NCI-H345 treated with DMSO at 0.1 percent for 48 hours (cell line): ENCODE measurements around the gene PGAP3.
"Not testable (repeated sequence)": the region's sequence is repeated elsewhere in the genome, so short reads cannot be mapped to it uniquely, and the experiment has no call there.

Experiments
- DNase-seq: peaks from one replicate; lab custom pipeline; 2025; ENCODE audit not compliant: unreplicated experiment; lab: John Stamatoyannopoulos, UW

Gene PGAP3, protein sequence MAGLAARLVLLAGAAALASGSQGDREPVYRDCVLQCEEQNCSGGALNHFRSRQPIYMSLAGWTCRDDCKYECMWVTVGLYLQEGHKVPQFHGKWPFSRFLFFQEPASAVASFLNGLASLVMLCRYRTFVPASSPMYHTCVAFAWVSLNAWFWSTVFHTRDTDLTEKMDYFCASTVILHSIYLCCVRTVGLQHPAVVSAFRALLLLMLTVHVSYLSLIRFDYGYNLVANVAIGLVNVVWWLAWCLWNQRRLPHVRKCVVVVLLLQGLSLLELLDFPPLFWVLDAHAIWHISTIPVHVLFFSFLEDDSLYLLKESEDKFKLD

DNA sequence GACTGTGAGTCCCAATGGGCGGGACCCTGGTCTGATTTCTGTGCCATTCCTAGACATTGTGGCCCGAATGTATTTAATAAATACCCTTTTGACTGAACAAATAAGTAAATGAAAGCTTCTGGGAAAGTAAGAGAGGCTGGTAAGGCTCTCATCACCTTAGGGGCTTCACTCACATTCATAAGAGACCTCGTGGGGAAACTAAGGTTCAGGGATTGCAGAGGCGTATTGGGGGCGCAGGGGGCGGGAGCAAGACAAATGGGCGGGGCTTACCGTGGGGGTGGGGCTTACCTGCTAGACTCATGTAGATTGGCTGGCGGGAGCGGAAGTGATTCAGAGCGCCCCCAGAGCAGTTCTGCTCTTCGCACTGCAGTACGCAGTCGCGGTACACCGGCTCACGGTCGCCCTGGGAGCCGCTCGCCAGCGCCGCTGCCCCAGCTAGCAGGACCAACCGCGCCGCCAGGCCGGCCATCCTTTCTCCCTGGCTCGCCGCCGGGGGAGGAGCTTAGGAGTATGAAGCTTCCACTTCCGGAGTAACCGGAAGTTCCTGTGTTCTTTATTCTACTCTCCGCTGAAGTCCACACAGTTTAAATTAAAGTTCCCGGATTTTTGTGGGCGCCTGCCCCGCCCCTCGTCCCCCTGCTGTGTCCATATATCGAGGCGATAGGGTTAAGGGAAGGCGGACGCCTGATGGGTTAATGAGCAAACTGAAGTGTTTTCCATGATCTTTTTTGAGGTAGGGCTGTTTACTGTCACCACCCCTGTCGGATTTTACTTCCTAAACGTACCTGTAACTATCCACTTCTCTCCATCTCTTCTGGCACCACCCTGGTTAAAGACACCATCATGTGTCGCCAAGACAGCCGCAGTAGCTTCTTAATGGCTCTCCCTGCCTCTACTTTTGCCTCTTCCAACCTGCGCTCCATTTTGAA, at the start of gene PGAP3:
TSS of gene PGAP3 (minus strand) at position 512 of the 929 bp plus-strand sequence. CDS start at position 469, 43 bp downstream.
- DNase-seq = peak; percentile 87

DNA sequence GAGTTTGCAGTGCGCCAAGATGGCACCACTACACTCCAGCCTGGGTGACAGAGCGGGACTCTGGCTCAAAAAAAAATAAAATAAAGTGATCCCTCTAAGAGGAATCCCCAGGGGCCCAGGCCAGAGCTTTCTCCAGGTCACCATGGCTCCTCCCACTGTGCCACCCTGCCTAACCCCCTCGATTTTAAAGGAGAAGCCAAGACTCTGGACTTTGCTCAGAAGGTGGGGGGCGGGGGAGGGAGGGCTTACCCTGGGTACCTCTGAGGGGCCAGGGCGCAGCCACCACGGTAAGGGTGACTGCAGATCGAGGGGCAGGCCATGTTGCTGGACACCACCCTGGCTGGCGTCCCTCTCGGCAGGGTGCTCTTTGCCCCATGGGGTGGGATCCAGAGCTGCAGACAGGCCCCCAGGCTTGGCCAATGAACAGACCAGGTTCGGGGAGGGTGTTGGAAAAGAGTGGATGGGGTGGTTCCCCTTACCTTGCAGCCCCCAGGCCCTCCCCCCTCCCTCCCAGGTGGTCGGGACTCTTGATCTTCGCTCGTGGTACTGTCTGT, 49.4 kb upstream of the PGAP3 start:
- no peak for DNase-seq

DNA sequence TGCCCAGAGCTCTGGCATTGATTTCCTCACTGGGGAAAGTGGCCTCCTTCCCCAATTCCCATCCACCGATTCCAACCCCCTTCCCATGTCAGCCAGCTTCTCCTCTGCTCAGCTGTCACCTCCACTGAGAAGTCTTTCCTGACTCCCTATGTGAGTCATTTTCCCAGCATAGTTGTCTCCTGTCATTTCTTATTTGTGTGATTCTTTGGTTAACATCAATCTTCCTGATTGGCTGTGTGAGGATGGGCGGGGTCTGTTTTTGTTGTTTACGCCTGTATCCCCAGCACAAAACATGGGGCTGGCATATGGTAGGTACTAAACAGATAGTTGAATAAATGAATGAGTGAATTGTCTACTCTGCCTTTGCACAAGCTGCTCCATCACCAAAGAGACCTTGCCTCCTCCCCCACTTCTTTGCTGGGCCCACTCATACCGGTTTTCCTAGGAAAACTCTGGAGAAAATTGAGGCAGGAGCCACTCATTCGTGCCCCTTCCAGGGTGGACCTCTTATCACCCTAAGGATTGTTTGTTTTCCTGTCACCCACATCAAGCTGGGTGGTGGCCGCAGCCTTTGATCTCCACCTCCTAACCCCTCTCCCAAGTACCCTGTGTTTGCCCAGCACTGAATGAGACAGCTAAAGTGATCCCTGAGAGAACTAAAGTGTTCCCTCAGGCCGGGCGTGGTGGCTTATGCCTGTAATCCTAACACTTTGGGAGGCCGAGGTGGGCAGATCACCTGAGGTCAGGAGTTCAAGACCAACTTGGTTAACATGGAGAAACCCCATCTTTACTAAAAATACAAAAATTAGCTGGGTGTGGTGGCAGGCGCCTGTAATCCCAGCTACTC, 48.7 kb upstream of the PGAP3 start:
- no peak for DNase-seq

DNA sequence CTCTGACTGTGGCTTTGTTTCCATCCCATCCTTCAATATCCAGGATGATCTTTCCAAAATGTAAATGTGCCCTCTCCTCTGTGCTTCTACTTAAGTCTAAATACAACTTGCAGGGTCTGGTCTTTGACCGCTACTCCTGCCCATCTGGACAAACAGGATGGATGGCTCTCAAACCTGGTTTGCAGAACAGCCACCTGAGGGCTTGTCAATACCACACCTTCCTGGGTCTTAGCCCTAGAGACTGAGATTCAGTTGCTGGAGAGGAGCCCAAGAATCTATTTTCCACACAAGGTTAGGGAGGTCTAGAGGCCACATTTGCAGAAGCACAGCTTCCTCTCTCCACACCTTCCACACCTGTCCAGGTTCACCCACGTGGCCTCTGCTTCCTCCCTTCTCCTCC, 48.0 kb upstream of the PGAP3 start:
- DNase-seq = no peak

DNA sequence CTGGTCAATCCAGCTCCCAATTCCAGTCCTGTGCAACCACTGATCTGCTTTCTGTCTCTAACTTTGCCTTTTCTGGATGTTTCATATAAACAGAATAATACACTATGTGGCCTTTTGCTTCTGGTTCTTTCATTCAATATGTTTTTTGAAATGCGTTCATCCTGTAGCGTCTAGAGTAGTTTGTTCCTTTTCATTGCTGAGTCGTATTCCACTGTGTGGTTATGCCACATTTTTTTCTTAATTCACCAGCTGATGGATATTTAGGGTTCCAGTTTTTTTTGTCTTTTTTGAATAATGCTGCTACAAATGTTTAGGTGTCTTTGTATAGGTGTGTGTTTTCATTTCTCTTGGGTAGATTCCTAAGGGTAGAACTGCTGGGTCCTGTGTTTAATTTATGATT, 44.7 kb upstream of the PGAP3 start:
- DNase-seq = no peak

DNA sequence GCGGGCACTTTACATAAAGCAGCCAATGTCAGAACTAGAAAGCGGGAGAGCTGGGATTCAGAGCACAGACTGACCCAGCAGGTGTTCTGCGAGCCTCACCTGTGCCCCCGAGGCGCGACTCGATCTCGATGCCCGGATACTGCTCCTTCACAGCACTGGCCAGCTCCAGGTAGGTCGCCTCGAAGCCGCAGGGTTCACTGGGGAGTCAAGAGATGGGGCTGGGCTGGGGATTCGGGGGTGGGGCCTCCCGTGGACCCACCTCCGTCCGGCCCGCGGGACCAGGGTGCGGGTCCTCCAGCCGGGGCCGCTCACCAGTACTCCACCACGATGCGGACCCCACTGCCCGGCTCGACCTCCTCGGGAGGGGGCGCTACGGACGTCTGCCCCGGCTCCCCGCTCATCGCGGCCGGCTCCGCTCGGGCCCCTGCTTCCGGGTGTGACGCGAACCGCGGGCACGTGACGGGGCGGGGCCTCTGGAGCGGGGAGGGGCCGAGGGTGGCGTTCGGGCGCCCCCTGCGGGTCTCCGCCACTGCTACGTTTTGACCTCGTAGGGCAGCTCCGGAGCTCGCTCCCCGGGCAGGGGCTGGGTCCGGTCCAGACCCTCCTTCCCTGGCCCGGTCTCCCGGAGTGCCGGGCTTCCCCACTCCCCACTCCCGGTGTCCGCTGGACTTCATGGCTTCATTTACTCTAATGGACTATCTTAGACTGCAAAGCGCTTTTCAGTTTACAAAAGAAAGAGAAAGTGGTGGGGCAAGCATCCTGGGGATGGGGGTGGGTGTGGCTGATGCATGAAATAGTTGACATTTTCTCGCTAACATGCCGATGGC, 42.5 kb upstream of the PGAP3 start, which contains the start of gene MIEN1:
TSS of gene MIEN1 (minus strand) at position 438 of the 827 bp plus-strand sequence. CDS start at position 401, 37 bp downstream.
- peak; percentile 83 for DNase-seq

DNA sequence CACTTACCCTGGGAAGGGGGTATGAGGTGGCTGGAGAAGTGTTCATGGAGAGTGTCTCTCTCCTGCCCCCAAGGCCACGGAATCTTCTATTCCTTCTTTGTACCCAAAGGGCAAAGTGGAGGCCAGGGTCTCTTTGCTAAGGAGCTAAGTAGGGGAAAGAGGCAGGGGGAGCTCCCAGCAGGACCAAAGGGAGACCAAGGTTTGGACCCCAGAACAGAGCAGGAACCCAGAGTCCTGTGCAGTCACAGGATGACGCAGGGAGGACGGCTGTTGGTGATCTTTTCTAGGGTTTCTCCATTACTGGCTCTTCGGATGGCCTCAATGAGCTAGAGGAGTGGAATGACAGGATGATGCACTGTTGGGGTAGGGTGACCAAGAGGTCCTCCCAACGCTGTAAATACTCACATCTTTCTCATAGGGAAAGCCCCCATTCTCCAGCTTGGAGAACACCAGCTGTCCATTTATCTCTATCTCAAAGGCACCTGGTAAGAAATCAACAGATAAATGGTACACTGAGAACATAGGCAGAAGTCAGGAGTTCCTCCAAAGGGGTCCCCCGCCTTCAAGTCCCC, 41.5 kb upstream of the PGAP3 start:
- no peak for DNase-seq

DNA sequence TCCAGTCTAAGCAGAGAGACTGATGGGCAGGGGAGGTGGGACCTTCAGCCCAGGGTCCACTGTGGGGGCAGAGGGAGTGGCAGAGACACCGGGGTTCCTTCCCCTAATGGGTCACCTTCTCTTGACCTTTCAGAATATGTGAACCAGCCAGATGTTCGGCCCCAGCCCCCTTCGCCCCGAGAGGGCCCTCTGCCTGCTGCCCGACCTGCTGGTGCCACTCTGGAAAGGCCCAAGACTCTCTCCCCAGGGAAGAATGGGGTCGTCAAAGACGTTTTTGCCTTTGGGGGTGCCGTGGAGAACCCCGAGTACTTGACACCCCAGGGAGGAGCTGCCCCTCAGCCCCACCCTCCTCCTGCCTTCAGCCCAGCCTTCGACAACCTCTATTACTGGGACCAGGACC, 39.7 kb upstream of the PGAP3 start:
- DNase-seq = no peak

DNA sequence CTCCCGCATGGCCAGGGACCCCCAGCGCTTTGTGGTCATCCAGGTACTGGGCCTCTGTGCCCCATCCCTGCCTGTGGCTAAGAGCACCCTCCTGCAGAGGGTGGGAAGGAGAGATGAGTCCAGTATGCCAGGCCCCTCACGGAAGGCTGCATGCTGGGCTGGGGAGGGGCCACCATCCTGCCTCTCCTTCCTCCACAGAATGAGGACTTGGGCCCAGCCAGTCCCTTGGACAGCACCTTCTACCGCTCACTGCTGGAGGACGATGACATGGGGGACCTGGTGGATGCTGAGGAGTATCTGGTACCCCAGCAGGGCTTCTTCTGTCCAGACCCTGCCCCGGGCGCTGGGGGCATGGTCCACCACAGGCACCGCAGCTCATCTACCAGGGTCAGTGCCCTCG, 38.8 kb upstream of the PGAP3 start:
- DNase-seq = no peak

DNA sequence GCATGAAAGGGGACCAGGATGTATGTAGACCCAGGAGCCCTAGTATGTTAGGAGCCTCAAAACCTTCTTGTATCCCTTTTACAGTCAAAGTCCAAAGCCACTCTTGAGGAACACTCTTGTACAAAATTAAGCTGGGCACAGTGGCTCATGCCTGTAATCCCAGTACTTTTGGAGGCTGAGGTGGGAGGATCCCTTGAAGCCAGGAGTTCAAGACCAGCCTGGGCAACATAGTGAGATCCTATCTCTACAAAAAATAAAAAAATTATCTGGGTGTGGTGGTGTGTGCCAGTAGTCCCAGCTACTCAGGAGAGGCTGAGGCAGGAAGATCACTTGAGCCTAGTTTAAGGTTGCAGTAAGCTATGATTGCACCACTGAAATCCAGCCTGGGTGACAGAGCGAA, 38.1 kb upstream of the PGAP3 start:
- DNase-seq = not testable (repeated sequence)

DNA sequence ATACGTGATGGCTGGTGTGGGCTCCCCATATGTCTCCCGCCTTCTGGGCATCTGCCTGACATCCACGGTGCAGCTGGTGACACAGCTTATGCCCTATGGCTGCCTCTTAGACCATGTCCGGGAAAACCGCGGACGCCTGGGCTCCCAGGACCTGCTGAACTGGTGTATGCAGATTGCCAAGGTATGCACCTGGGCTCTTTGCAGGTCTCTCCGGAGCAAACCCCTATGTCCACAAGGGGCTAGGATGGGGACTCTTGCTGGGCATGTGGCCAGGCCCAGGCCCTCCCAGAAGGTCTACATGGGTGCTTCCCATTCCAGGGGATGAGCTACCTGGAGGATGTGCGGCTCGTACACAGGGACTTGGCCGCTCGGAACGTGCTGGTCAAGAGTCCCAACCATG, 36.9 kb upstream of the PGAP3 start:
- DNase-seq = no peak

DNA sequence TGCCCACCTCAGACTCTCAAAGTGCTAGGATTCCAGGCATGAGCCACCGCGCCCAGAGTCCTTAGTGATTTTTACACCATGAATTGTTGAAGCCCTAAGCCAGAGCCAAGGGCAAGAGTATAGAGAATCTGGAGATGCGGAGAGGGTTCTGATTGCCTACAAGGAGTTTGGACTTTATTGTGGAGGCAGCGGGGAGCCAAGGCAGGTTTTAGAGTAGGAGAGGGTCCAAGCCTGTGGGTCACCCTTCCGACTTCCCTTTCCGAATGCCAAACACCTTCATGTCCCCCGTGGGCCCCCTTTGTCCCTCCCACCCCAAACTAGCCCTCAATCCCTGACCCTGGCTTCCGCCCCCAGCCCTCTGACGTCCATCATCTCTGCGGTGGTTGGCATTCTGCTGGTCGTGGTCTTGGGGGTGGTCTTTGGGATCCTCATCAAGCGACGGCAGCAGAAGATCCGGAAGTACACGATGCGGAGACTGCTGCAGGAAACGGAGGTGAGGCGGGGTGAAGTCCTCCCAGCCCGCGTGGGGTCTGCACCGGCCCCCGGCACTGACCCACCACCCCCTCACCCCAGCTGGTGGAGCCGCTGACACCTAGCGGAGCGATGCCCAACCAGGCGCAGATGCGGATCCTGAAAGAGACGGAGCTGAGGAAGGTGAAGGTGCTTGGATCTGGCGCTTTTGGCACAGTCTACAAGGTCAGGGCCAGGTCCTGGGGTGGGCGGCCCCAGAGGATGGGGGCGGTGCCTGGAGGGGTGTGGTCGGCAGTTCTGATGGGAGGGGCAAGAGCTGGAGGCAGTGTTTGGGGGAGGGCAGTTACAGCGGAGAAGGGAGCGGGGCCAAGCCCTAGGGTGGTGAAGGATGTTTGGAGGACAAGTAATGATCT, 35.4 kb upstream of the PGAP3 start:
- no peak for DNase-seq

DNA sequence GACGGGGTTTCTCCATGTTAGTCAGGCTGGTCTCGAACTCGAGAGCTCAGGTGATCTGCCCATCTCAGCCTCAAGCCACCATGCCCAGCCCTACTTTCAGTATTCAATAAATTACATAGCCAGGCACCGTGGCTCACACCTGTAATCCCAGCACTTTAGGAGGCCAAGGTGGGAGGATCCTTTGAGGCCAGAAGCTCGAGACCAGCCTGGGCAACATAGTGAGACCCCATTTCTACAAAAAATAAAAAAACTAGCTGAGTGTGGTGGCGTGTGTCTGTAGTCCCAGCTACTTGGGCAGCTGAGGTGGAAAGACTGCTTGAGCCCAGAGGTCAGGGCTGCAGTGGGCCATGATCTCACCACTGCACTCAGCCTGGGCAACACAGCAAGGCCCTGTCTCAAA, 34.2 kb upstream of the PGAP3 start:
- DNase-seq = no peak

DNA sequence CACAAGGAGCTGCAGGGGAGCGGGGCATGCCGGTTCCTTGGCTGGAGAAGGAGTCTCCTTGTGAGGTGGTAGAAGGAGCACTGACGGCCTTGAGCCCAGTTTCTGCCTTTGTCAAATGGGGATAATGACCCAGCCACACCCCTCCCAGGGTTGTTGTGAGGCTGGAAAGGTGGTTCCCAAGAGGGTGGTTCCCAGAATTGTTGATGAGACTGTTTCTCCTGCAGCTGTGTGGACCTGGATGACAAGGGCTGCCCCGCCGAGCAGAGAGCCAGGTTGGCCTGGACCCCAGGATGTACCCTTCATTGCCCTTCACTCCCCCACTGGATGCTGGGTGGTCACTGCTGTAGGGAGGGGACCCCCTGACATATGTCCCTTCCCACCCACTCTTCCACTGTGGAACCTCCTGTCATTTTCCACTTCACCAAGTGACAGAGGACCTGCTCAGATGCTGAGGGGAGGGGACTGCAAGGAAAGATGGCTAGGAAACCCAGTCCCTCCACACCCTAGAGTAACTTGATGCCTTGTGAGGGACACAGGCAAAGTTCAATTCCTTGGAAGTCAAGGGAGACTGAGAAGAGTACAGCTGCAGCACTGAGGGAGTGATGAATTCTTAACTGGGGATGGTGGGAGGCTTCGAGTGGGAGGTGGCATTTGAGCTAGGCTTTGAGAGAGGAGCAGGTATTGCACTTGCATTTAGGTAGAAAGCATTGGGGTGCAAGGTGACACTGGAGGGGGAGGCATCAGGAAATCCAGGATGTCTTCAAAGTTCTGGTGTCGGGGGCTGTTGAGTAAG, 31.9 kb upstream of the PGAP3 start:
- DNase-seq = no peak

DNA sequence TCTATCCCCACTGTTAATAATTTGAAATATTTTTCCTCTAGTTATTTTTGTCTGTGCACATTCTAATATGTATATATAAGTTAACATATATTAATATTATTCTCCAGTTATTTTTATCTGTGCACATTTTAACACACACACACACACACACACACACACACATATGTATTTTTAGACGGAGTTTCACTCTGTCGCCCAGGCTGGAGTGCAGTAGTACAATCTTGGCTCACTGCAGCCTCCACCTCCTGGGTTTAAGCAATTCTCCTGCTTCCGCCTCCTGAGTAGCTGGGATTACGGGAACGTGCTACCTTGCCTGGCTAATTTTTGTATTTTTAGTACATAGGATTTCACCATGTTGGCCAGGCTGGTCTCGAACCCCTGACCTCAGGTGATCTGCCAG, 29.8 kb upstream of the PGAP3 start:
- DNase-seq = no peak

DNA sequence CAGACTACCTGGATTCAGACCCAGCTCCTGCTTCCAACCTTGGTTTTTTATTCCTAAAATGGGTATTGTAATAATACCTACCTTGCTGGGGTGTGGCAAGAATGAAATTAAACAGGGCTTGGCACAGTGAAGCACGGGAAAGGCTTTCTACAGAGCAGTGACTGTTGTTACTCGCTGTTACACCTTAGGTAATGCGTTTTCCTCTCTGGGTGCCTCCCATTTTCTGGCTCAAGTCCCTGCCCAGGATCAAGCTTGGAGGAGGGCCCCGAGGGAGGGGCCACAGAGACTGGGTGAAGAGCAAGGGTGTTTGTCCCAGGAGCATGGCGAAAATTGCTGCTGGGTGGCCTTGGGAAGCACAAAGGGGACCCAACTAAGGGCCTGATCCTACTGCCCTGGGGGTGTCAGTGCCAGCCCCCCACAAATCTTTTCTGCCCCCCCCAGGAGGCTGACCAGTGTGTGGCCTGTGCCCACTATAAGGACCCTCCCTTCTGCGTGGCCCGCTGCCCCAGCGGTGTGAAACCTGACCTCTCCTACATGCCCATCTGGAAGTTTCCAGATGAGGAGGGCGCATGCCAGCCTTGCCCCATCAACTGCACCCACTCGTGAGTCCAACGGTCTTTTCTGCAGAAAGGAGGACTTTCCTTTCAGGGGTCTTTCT, 29.2 kb upstream of the PGAP3 start:
- DNase-seq = no peak

DNA sequence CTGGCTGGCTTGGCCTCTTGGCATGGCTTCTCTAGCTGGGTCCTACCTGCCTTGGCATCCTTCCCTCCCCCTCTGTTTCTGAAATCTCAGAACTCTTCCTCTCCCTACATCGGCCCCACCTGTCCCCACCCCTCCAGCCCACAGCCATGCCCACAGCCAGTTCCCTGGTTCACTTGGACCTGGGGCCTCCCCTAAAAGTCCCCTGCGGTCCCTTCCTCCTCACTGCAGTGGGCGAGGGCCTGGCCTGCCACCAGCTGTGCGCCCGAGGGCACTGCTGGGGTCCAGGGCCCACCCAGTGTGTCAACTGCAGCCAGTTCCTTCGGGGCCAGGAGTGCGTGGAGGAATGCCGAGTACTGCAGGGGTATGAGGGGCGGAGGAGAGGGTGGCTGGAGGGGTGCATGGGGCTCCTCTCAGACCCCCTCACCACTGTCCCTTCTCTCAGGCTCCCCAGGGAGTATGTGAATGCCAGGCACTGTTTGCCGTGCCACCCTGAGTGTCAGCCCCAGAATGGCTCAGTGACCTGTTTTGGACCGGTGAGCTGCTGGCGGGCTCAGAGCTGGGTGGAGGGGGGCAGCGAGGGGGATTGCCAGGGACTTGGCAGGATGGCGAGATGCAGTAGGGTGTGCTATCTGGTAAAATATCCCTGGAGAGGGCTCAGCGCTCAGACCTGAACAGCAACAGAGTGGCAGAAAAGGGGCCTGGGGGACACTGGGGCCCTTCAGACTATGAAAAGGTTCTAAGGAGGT, 28.4 kb upstream of the PGAP3 start:
- DNase-seq = no peak
